HG02981 (cell line): Measurements from ENCODE around the gene RAB29.

Experiments
- ATAC-seq: cut with Tn5 transposase; IDR thresholded peaks from one replicate; pipeline ENCODE4 v1.9.1; 2021; ENCODE audit warnings: mild to moderate bottlenecking, moderate library complexity; ENCODE audit not compliant: unreplicated experiment

Gene RAB29

GRCh38 chr1:205797168-205797567 is 21.9 kb upstream of the RAB29 start:
- ATAC-seq, result no peak

- ATAC-seq, result no peak
These were observed 18.9 kb upstream of the RAB29 start for GRCh38 chr1:205794011-205794730.

- no peak for ATAC-seq
These were observed 17.8 kb upstream of the RAB29 start for GRCh38 chr1:205792961-205793673.

GRCh38 chr1:205792481-205792881 is 17.2 kb upstream of the RAB29 start:
- ATAC-seq, result no peak

GRCh38 chr1:205791568-205792180 is 16.4 kb upstream of the RAB29 start:
- peak; percentile 59 for ATAC-seq

- no peak for ATAC-seq
These were observed 12.1 kb upstream of the RAB29 start for GRCh38 chr1:205787287-205787916.

- no peak for ATAC-seq
These were observed 11.3 kb upstream of the RAB29 start for GRCh38 chr1:205786601-205787000.

- ATAC-seq, result no peak
These were observed 10.2 kb upstream of the RAB29 start for GRCh38 chr1:205785446-205785845.

- no peak for ATAC-seq
These were observed 8.6 kb upstream of the RAB29 start for GRCh38 chr1:205783904-205784303.

GRCh38 chr1:205783433-205783795 is 8.1 kb upstream of the RAB29 start:
- ATAC-seq, result no peak

- ATAC-seq, result no peak
These were observed 7.5 kb upstream of the RAB29 start for GRCh38 chr1:205782627-205783432.

- ATAC-seq, result no peak
These were observed 5.1 kb upstream of the RAB29 start for GRCh38 chr1:205780335-205780734.

- ATAC-seq, result no peak
These were observed 2.7 kb upstream of the RAB29 start for GRCh38 chr1:205777994-205778393.

- no peak for ATAC-seq
These were observed 405 bp upstream of the RAB29 start for GRCh38 chr1:205775717-205776056.

- ATAC-seq, result no peak
These were observed 876 bp downstream of the RAB29 start for GRCh38 chr1:205774198-205775014.

- peak; percentile 34 for ATAC-seq
These were observed 2.7 kb downstream of the RAB29 start for GRCh38 chr1:205772607-205773032.

GRCh38 chr1:205770618-205771017 is 4.7 kb downstream of the RAB29 start:
- no peak for ATAC-seq

GRCh38 chr1:205769641-205770365 is 5.5 kb downstream of the RAB29 start:
- ATAC-seq, result no peak

GRCh38 chr1:205767248-205767647 is 8.0 kb downstream of the RAB29 start:
- ATAC-seq, result no peak
